ENCODE measurements around the gene PLCE1. TPM values are rescaled to one million over a fixed set of nuclear protein-coding genes. Genes with fewer than 3 reads are reported as not detected.

Gene PLCE1
- total and polyA plus RNA-seq, 2 of the 8 experiments (the other 6 are each of a cell fraction or from before 2014, with no cell fraction given): 0.05 to 0.06 TPM

- Histone ChIP-seq H3K27me3 (replicated peaks in 1 of 4; ENCODE audit: control insufficient read depth in 3 of 4, extremely low read depth in 1 of 4, insufficient read depth in 3 of 4, low read length in 3 of 4) (peaks cover 0 to 8% (median 5%) of the 10 kb centered on the region in 4 experiments; a peak in 4 of 7 replicates), H4K5ac (ENCODE audit: insufficient read length, low read depth, low read length) (no peak overlapping the region), H2BK5ac (ENCODE audit: low read depth, low read length) (no peak overlapping the region), H3K4me3 (ENCODE audit: extremely low read depth in 1 of 4, insufficient read depth in 2 of 4, low read depth in 3 of 4, low read length in 4 of 4) (no peak overlapping the region), H3K4me2 (ENCODE audit: insufficient read depth in 1 of 2, low read depth in 2 of 2, low read length in 2 of 2) (no peak overlapping the region), H3K23me2 (ENCODE audit: low read depth, low read length) (peaks cover 3% of the 10 kb centered on the region; the same call in 1 of the 2 replicates), H3K23ac (ENCODE audit: insufficient read length) (no peak overlapping the region), H3K4me1 (replicated peaks in 1 of 4; ENCODE audit: control insufficient read depth in 3 of 4, insufficient read depth in 4 of 4, low read length in 3 of 4) (no peaks in the 10 kb centered on the region), H2BK12ac (ENCODE audit: low read depth, low read length) (no peak overlapping the region), H2BK20ac (ENCODE audit: low read length) (no peak overlapping the region), H3K36me3 (ENCODE audit: control insufficient read depth in 2 of 4, insufficient read depth in 4 of 4, low read length in 3 of 4) (no peaks in the 10 kb centered on the region), H3K18ac (ENCODE audit: extremely low read depth, low read length) (no peak overlapping the region), H3K4ac (replicated peaks; ENCODE audit: insufficient read length, low read depth, low read length) (no peak overlapping the region), H4K91ac (replicated peaks; ENCODE audit: insufficient read length, low read length) (no peak overlapping the region), H3K9ac (replicated peaks in 1 of 4; ENCODE audit: extremely low read depth in 1 of 4, low read depth in 3 of 4, low read length in 3 of 4) (no peak overlapping the region), H3K14ac (ENCODE audit: insufficient read length) (no peak overlapping the region), H2BK15ac (ENCODE audit: low read length) (no peak overlapping the region), H3K27ac (ENCODE audit: low read depth, low read length) (no peak overlapping the region), H3K9me3 (ENCODE audit: insufficient read depth in 2 of 2, low read depth in 1 of 2, low read length in 1 of 2) (no peaks in the 10 kb centered on the region), H3K56ac (replicated peaks; ENCODE audit: insufficient read length, low read depth, low read length) (no peak overlapping the region), H4K20me1 (replicated peaks in 1 of 2; ENCODE audit: control insufficient read depth in 1 of 2, insufficient read depth in 2 of 2, low read length in 2 of 2) (no peaks in the 10 kb centered on the region), H2BK120ac (replicated peaks; ENCODE audit: low read depth, low read length) (no peak overlapping the region), H4K8ac (ENCODE audit: extremely low read depth, insufficient read depth, low read length) (no peak overlapping the region), H2AK5ac (ENCODE audit: low read depth, low read length) (no peak overlapping the region), H3K79me1 (ENCODE audit: low read depth, low read length) (no peaks in the 10 kb centered on the region), H3K79me2 (ENCODE audit: control insufficient read depth in 1 of 2, insufficient read depth in 2 of 2, low read length in 2 of 2) (no peaks in the 10 kb centered on the region), H2AFZ (ENCODE audit: low read length) (no peak overlapping the region)
- no peak for FAIRE-seq
- ChIA-PET POLR2A (ENCODE audit: partially characterized antibody) (no interaction called here), CTCF (ENCODE audit: partially characterized antibody) (interaction anchor here (1.8 to 1.9 kb wide), 2 partner anchors 9 to 37 kb away, joined by 5 read pairs; no protein-coding TSS in a partner anchor)
- DNase-seq (ENCODE audit: low read depth in 1 of 2, low spot score in 2 of 2): no peak
- no peak for TF ChIP-seq SUZ12 (IDR thresholded peaks at IDR 0.05; ENCODE audit: low read length)
- no peak for TF ChIP-seq SP1 (IDR thresholded peaks at IDR 0.05; ENCODE audit: low read depth, low read length)
- TF ChIP-seq GTF2F1 (IDR thresholded peaks at IDR 0.05; ENCODE audit: borderline replicate concordance, low read depth, low read length): no peak
- no peak for TF ChIP-seq CHD2 (IDR thresholded peaks at IDR 0.05; ENCODE audit: low read length)
- WGBS, 2 experiments (ENCODE audit: extremely low coverage in 1 of 2, insufficient coverage in 1 of 2, insufficient read length in 1 of 2, insufficient replicate concordance in 2 of 2, low coverage in 1 of 2, low lambda C conversion rate in 2 of 2, missing lambda C conversion rate in 1 of 2): 70% methylated on average over 5 of the region's 5 CpGs; no CpG with 5 or more reads in 1 of the 2 experiments
Measured at GRCh38 chr10:94000638-94001415, 7.1 kb downstream of the PLCE1 start.

Data from H1 (cell line).